ENCODE results near the gene CAPSL. TPM values are rescaled to one million over a fixed set of nuclear protein-coding genes. Genes with fewer than 3 reads are reported as not detected.

The CAPSL gene
- total RNA-seq, 1 experiment from 2014 or later = not detected

- Histone ChIP-seq H3K9me3 (ENCODE audit: low read length) (no peaks in the 10 kb centered on the region), H3K9me2 (replicated peaks; ENCODE audit: insufficient read depth, low read length) (no peaks in the 10 kb centered on the region), H3K9ac (ENCODE audit: low read length) (no peak overlapping the region), H3K79me2 (ENCODE audit: low read length) (no peaks in the 10 kb centered on the region), H3K4me2 (ENCODE audit: low read depth, low read length, poor library complexity, severe bottlenecking) (no peak overlapping the region), H3K4me3 (ENCODE audit: low read length) (no peak overlapping the region), H3K4me1 (ENCODE audit: low read length) (no peaks in the 10 kb centered on the region), H4K20me1 (ENCODE audit: insufficient read depth, low read depth, low read length) (no peaks in the 10 kb centered on the region), H2AFZ (ENCODE audit: low read length) (no peak overlapping the region), H3K27ac (ENCODE audit: low read length) (no peak overlapping the region), H3K27me3 (ENCODE audit: low read length) (no peaks in the 10 kb centered on the region), H3K36me3 (ENCODE audit: insufficient read depth, low read length) (no peaks in the 10 kb centered on the region)
- no peak for DNase-seq
Measured at GRCh38 chr5:35922468-35922867, 16.0 kb downstream of the CAPSL start.

- H4K20me1 ChIP-seq (ENCODE audit: insufficient read depth, low read depth, low read length) = no peaks in the 10 kb centered on the region
- no peaks in the 10 kb centered on the region for H3K36me3 ChIP-seq (ENCODE audit: insufficient read depth, low read length)
- no peaks in the 10 kb centered on the region for H3K9me3 ChIP-seq (ENCODE audit: low read length)
- no peak overlapping the region for H2AFZ ChIP-seq (ENCODE audit: low read length)
- no peak for DNase-seq
- no peak overlapping the region for H3K4me3 ChIP-seq (ENCODE audit: low read length)
- H3K27ac ChIP-seq (ENCODE audit: low read length) = no peak overlapping the region
- no peaks in the 10 kb centered on the region for H3K9me2 ChIP-seq (replicated peaks; ENCODE audit: insufficient read depth, low read length)
- H3K9ac ChIP-seq (ENCODE audit: low read length) = no peak overlapping the region
- no peaks in the 10 kb centered on the region for H3K27me3 ChIP-seq (ENCODE audit: low read length)
- H3K79me2 ChIP-seq (ENCODE audit: low read length) = no peaks in the 10 kb centered on the region
- H3K4me2 ChIP-seq (ENCODE audit: low read depth, low read length, poor library complexity, severe bottlenecking) = no peak overlapping the region
- H3K4me1 ChIP-seq (ENCODE audit: low read length) = no peaks in the 10 kb centered on the region
Measured at GRCh38 chr5:35921930-35922329, 16.5 kb downstream of the CAPSL start.

GRCh38 chr5:35920890-35921289 lies 17.5 kb downstream of the CAPSL start:
- H3K79me2 ChIP-seq (ENCODE audit: low read length) = no peaks in the 10 kb centered on the region
- H3K9me3 ChIP-seq (ENCODE audit: low read length) = no peaks in the 10 kb centered on the region
- no peak overlapping the region for H3K4me3 ChIP-seq (ENCODE audit: low read length)
- no peaks in the 10 kb centered on the region for H4K20me1 ChIP-seq (ENCODE audit: insufficient read depth, low read depth, low read length)
- no peak for DNase-seq
- H3K4me2 ChIP-seq (ENCODE audit: low read depth, low read length, poor library complexity, severe bottlenecking) = no peak overlapping the region
- no peak overlapping the region for H2AFZ ChIP-seq (ENCODE audit: low read length)
- H3K27ac ChIP-seq (ENCODE audit: low read length) = no peak overlapping the region
- H3K36me3 ChIP-seq (ENCODE audit: insufficient read depth, low read length) = no peaks in the 10 kb centered on the region
- H3K9me2 ChIP-seq (replicated peaks; ENCODE audit: insufficient read depth, low read length) = no peaks in the 10 kb centered on the region
- H3K4me1 ChIP-seq (ENCODE audit: low read length) = no peaks in the 10 kb centered on the region
- H3K27me3 ChIP-seq (ENCODE audit: low read length) = no peaks in the 10 kb centered on the region
- no peak overlapping the region for H3K9ac ChIP-seq (ENCODE audit: low read length)

GRCh38 chr5:35919191-35919590 lies 19.2 kb downstream of the CAPSL start:
- H3K27ac ChIP-seq (ENCODE audit: low read length) = no peak overlapping the region
- no peaks in the 10 kb centered on the region for H3K9me2 ChIP-seq (replicated peaks; ENCODE audit: insufficient read depth, low read length)
- no peaks in the 10 kb centered on the region for H3K9me3 ChIP-seq (ENCODE audit: low read length)
- no peak overlapping the region for H3K4me3 ChIP-seq (ENCODE audit: low read length)
- H3K9ac ChIP-seq (ENCODE audit: low read length) = no peak overlapping the region
- H3K4me2 ChIP-seq (ENCODE audit: low read depth, low read length, poor library complexity, severe bottlenecking) = no peak overlapping the region
- H4K20me1 ChIP-seq (ENCODE audit: insufficient read depth, low read depth, low read length) = no peaks in the 10 kb centered on the region
- H3K27me3 ChIP-seq (ENCODE audit: low read length) = no peaks in the 10 kb centered on the region
- no peaks in the 10 kb centered on the region for H3K36me3 ChIP-seq (ENCODE audit: insufficient read depth, low read length)
- H2AFZ ChIP-seq (ENCODE audit: low read length) = no peak overlapping the region
- DNase-seq = no peak
- H3K4me1 ChIP-seq (ENCODE audit: low read length) = no peaks in the 10 kb centered on the region
- H3K79me2 ChIP-seq (ENCODE audit: low read length) = no peaks in the 10 kb centered on the region

GRCh38 chr5:35908814-35909213 lies 29.6 kb downstream of the CAPSL start:
- Histone ChIP-seq H3K27me3 (ENCODE audit: low read length) (no peaks in the 10 kb centered on the region), H3K36me3 (ENCODE audit: insufficient read depth, low read length) (no peaks in the 10 kb centered on the region), H3K27ac (ENCODE audit: low read length) (no peak overlapping the region), H3K9me3 (ENCODE audit: low read length) (no peaks in the 10 kb centered on the region), H3K9ac (ENCODE audit: low read length) (no peak overlapping the region), H3K9me2 (replicated peaks; ENCODE audit: insufficient read depth, low read length) (no peaks in the 10 kb centered on the region), H4K20me1 (ENCODE audit: insufficient read depth, low read depth, low read length) (no peaks in the 10 kb centered on the region), H3K79me2 (ENCODE audit: low read length) (no peaks in the 10 kb centered on the region), H2AFZ (ENCODE audit: low read length) (no peak overlapping the region), H3K4me3 (ENCODE audit: low read length) (no peak overlapping the region), H3K4me2 (ENCODE audit: low read depth, low read length, poor library complexity, severe bottlenecking) (no peak overlapping the region), H3K4me1 (ENCODE audit: low read length) (no peaks in the 10 kb centered on the region)
- DNase-seq = no peak

GRCh38 chr5:35908228-35908627 lies 30.2 kb downstream of the CAPSL start:
- H3K9me3 ChIP-seq (ENCODE audit: low read length) = no peaks in the 10 kb centered on the region
- no peak overlapping the region for H3K4me3 ChIP-seq (ENCODE audit: low read length)
- H3K9ac ChIP-seq (ENCODE audit: low read length) = no peak overlapping the region
- no peak overlapping the region for H3K4me2 ChIP-seq (ENCODE audit: low read depth, low read length, poor library complexity, severe bottlenecking)
- H3K27me3 ChIP-seq (ENCODE audit: low read length) = no peaks in the 10 kb centered on the region
- H3K9me2 ChIP-seq (replicated peaks; ENCODE audit: insufficient read depth, low read length) = no peaks in the 10 kb centered on the region
- H4K20me1 ChIP-seq (ENCODE audit: insufficient read depth, low read depth, low read length) = no peaks in the 10 kb centered on the region
- no peak overlapping the region for H3K27ac ChIP-seq (ENCODE audit: low read length)
- no peak for DNase-seq
- no peak overlapping the region for H2AFZ ChIP-seq (ENCODE audit: low read length)
- H3K79me2 ChIP-seq (ENCODE audit: low read length) = no peaks in the 10 kb centered on the region
- no peaks in the 10 kb centered on the region for H3K36me3 ChIP-seq (ENCODE audit: insufficient read depth, low read length)
- H3K4me1 ChIP-seq (ENCODE audit: low read length) = no peaks in the 10 kb centered on the region

- Histone ChIP-seq H3K27ac (ENCODE audit: low read length) (no peak overlapping the region), H3K36me3 (ENCODE audit: insufficient read depth, low read length) (no peaks in the 10 kb centered on the region), H3K4me1 (ENCODE audit: low read length) (no peaks in the 10 kb centered on the region), H2AFZ (ENCODE audit: low read length) (no peak overlapping the region), H3K9ac (ENCODE audit: low read length) (no peak overlapping the region), H3K9me3 (ENCODE audit: low read length) (no peaks in the 10 kb centered on the region), H3K9me2 (replicated peaks; ENCODE audit: insufficient read depth, low read length) (no peaks in the 10 kb centered on the region), H3K4me3 (ENCODE audit: low read length) (no peak overlapping the region), H3K79me2 (ENCODE audit: low read length) (no peaks in the 10 kb centered on the region), H3K4me2 (ENCODE audit: low read depth, low read length, poor library complexity, severe bottlenecking) (no peak overlapping the region), H3K27me3 (ENCODE audit: low read length) (no peaks in the 10 kb centered on the region), H4K20me1 (ENCODE audit: insufficient read depth, low read depth, low read length) (no peaks in the 10 kb centered on the region)
- DNase-seq = no peak
Measured at GRCh38 chr5:35904443-35905132, 33.8 kb downstream of the CAPSL start.

GRCh38 chr5:35903631-35904203 lies 34.7 kb downstream of the CAPSL start:
- Histone ChIP-seq H3K4me3 (ENCODE audit: low read length) (no peak overlapping the region), H4K20me1 (ENCODE audit: insufficient read depth, low read depth, low read length) (no peaks in the 10 kb centered on the region), H3K9me2 (replicated peaks; ENCODE audit: insufficient read depth, low read length) (no peaks in the 10 kb centered on the region), H3K79me2 (ENCODE audit: low read length) (no peaks in the 10 kb centered on the region), H3K4me2 (ENCODE audit: low read depth, low read length, poor library complexity, severe bottlenecking) (no peak overlapping the region), H3K4me1 (ENCODE audit: low read length) (no peaks in the 10 kb centered on the region), H3K27ac (ENCODE audit: low read length) (no peak overlapping the region), H3K36me3 (ENCODE audit: insufficient read depth, low read length) (no peaks in the 10 kb centered on the region), H3K27me3 (ENCODE audit: low read length) (no peaks in the 10 kb centered on the region), H3K9me3 (ENCODE audit: low read length) (no peaks in the 10 kb centered on the region), H3K9ac (ENCODE audit: low read length) (no peak overlapping the region), H2AFZ (ENCODE audit: low read length) (no peak overlapping the region)
- DNase-seq = no peak

Measured in Karpas-422 (cell line).